Measurements from ENCODE around the gene C9orf50. TPM values are rescaled to one million over a fixed set of nuclear protein-coding genes. Genes with fewer than 3 reads are reported as not detected.

Gene C9orf50
- total RNA-seq, 2 donors from 2014 or later = not detected

- WGBS, 2 donors = 53 to 75% methylated on average over 3 to 15 of the region's 15 CpGs
- Histone ChIP-seq H3K4me3 (no peak overlapping the region), H3K27ac (no peak overlapping the region), H3K4me1 (peaks cover 18% of the 10 kb centered on the region), H3K27me3 (no peaks in the 10 kb centered on the region), H3K9me3 (no peaks in the 10 kb centered on the region), H3K36me3 (replicated peaks in 1 of 2; ENCODE audit: insufficient read depth in 1 of 2, low read depth in 2 of 2) (no peaks in the 10 kb centered on the region)
- no peak for TF ChIP-seq POLR2A (IDR thresholded peaks at IDR 0.05)
- TF ChIP-seq CTCF (IDR thresholded peaks at IDR 0.05) = no peak
- DNase-seq = no peak
- intact Hi-C loops (cut with DNase I) = loop anchor here (5.0 kb wide), 1 partner anchor 486 kb away; no protein-coding TSS in a partner anchor
- no peak for ATAC-seq
These were observed 7.9 kb downstream of the C9orf50 start for GRCh38 chr9:129612815-129613519.

- H3K9me3 ChIP-seq = no peaks in the 10 kb centered on the region
- TF ChIP-seq POLR2A (IDR thresholded peaks at IDR 0.05) (no peak), CTCF (IDR thresholded peaks at IDR 0.05) (no peak)
- WGBS, 2 donors = 48 to 100% methylated on average over 1 to 7 of the region's 7 CpGs
- H3K4me1 ChIP-seq = peaks cover 26% of the 10 kb centered on the region
- no peaks in the 10 kb centered on the region for H3K27me3 ChIP-seq
- no peaks in the 10 kb centered on the region for H3K36me3 ChIP-seq (replicated peaks in 1 of 2; ENCODE audit: insufficient read depth in 1 of 2, low read depth in 2 of 2)
- DNase-seq = no peak
- intact Hi-C loops (cut with DNase I) = loop anchor here (5.0 kb wide), 1 partner anchor 485 kb away; no protein-coding TSS in a partner anchor
- H3K4me3 ChIP-seq = no peak overlapping the region
- H3K27ac ChIP-seq = no peak overlapping the region
- no peak for ATAC-seq
These were observed 8.8 kb downstream of the C9orf50 start for GRCh38 chr9:129612123-129612522.

- H3K27me3 ChIP-seq = no peaks in the 10 kb centered on the region
- TF ChIP-seq POLR2A (IDR thresholded peaks at IDR 0.05) (peak in 1 of 3 donors; percentile 31), CTCF (IDR thresholded peaks at IDR 0.05) (no peak)
- no peaks in the 10 kb centered on the region for H3K9me3 ChIP-seq
- 15 to 17% methylated on average over 4 to 11 of the region's 12 CpGs for WGBS, 2 donors
- intact Hi-C loops (cut with DNase I) = loop anchor here (5.0 kb wide), 1 partner anchor 484 kb away; no protein-coding TSS in a partner anchor
- ATAC-seq (no peak), DNase-seq (no peak)
- peaks cover 29% of the 10 kb centered on the region for H3K4me1 ChIP-seq
- H3K4me3 ChIP-seq = no peak overlapping the region
- H3K27ac ChIP-seq = peak overlapping the region; percentile 69 to 88 (median 83)
- H3K36me3 ChIP-seq (replicated peaks in 1 of 2; ENCODE audit: insufficient read depth in 1 of 2, low read depth in 2 of 2) = no peaks in the 10 kb centered on the region
These were observed 9.5 kb downstream of the C9orf50 start for GRCh38 chr9:129611307-129611800.

GRCh38 chr9:129610473-129611306, 10.2 kb downstream of the C9orf50 start:
- intact Hi-C loops (cut with DNase I) = loop anchor here (5.0 kb wide), 1 partner anchor 483 kb away; no protein-coding TSS in a partner anchor
- Histone ChIP-seq H3K36me3 (replicated peaks in 1 of 2; ENCODE audit: insufficient read depth in 1 of 2, low read depth in 2 of 2) (no peaks in the 10 kb centered on the region), H3K4me1 (peaks cover 29% of the 10 kb centered on the region), H3K9me3 (no peaks in the 10 kb centered on the region), H3K4me3 (peak overlapping the region; percentile 20 to 54), H3K27ac (peak overlapping the region; percentile 69 to 88 (median 83)), H3K27me3 (no peaks in the 10 kb centered on the region)
- peak in 1 of 3 donors; percentile 34 for TF ChIP-seq POLR2A (IDR thresholded peaks at IDR 0.05)
- peak; percentile 58 to 99 (median 82) for TF ChIP-seq CTCF (IDR thresholded peaks at IDR 0.05)
- WGBS, 2 donors = 0% methylated on average over 30 to 66 of the region's 66 CpGs
- peak; percentile 69 for ATAC-seq
- DNase-seq = peak; percentile 78 to 84 (median 82)
